ENCODE data around the gene NHLH2. TPM values are rescaled to one million over a fixed set of nuclear protein-coding genes. Genes with fewer than 3 reads are reported as not detected.

NHLH2 gene
- total RNA-seq, 5 donors from 2014 or later (not counting 1 experiment from before 2014, with no cell fraction given) = not detected

Other genes with a start within 250 kb of the NHLH2 start
- 1 to 10 TPM; 1.7 to 2.5 (median 2.4) TPM for gene VANGL1, start 199.2 kb downstream of the NHLH2 start, total RNA-seq
- gene CASQ2, start 72.4 kb downstream of the NHLH2 start, total RNA-seq = not detected
- gene SLC22A15, start 135.4 kb upstream of the NHLH2 start, total RNA-seq = 1 to 10 TPM in 1 of 5 donors, under 1 TPM in 4; 0.41 to 1.3 (median 0.73) TPM